LNCaP clone FGC (cell line): ENCODE data around the gene TGDS.
A peak's percentile ranks its signal among the peaks of the same experiment; 100 is the strongest.

ENCODE experiments used
- DNase-seq: peaks from one replicate; pipeline ENCODE4 v3.0.0-alpha.2; 2011; ENCODE audit warnings: low read depth
- H3K4me3 ChIP-seq: 2 replicates; pipeline ENCODE4 v1.5.1; 2011; ENCODE audit warnings: mild to moderate bottlenecking, low read depth, low read length, control low read depth
- TF ChIP-seq, protein P1 (sequence below): IDR thresholded peaks from 2 replicates; pipeline ENCODE4 v1.5.1; 2012; ENCODE audit warnings: mild to moderate bottlenecking; ENCODE audit not compliant: control insufficient read depth, insufficient read depth; ENCODE audit errors: extremely low read depth

Gene TGDS

DNA sequence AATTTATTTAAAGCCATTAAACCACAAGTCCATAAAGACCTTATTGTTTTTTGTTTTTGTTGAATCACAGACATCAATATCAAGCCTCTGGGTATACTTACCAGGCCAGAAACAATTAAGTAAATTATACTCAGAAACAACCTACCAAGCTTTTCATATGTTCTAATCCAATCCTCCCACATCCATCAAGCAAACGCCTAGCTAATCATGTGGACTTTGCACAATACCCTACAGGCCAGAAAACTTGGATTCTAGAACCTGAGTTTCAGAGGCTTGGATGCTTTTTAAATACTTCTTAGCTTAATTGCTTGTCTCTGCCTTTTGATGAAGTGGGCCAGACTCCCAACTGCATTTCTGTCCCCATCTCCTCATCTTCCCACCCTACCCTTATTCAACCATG is 39.9 kb downstream of the TGDS start:
- no peak for DNase-seq
- no peak overlapping the region for H3K4me3 ChIP-seq
- TF ChIP-seq, protein P1, sequence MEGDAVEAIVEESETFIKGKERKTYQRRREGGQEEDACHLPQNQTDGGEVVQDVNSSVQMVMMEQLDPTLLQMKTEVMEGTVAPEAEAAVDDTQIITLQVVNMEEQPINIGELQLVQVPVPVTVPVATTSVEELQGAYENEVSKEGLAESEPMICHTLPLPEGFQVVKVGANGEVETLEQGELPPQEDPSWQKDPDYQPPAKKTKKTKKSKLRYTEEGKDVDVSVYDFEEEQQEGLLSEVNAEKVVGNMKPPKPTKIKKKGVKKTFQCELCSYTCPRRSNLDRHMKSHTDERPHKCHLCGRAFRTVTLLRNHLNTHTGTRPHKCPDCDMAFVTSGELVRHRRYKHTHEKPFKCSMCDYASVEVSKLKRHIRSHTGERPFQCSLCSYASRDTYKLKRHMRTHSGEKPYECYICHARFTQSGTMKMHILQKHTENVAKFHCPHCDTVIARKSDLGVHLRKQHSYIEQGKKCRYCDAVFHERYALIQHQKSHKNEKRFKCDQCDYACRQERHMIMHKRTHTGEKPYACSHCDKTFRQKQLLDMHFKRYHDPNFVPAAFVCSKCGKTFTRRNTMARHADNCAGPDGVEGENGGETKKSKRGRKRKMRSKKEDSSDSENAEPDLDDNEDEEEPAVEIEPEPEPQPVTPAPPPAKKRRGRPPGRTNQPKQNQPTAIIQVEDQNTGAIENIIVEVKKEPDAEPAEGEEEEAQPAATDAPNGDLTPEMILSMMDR, result no peak

DNA sequence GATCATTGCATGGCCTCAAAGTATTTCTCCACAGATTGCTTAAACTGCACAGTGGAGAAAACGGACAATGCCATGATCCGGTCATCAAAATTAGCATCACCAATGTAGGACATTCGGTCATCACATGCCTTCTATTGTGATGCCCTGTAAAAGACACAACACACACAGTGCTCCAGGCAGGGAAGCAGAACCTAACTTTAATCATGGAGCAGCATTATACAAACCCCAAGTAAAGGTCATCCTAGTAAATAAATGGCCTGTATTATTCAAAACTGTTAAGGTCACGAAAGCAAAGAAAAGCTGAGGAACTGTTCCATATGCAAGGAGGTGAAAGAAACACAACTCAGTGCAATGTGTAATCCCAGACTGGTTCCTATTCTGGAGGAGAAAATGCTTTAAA is 42.2 kb downstream of the TGDS start:
- no peak for DNase-seq
- no peak overlapping the region for H3K4me3 ChIP-seq
- TF ChIP-seq, protein P1, result no peak

DNA sequence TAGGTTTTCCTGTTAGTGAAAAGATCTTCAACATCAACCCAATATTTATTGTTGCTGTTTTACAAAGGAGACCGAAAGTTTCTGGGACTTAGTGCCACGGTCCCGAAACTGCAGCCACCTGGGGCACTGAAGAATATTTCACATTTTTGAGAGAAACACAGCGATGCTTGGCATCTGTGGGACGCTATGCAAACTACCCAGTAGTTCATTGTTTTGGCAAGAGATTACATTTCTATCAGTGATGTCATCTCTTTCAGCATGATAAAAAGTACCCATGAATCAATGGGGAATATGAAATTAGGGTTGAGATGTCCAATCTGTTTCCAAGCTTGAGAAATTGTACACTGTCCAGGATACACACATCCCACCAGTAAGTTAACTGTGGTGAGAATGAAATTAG is 43.9 kb downstream of the TGDS start:
- no peak overlapping the region for H3K4me3 ChIP-seq
- TF ChIP-seq, protein P1, result no peak
- DNase-seq, result no peak

DNA sequence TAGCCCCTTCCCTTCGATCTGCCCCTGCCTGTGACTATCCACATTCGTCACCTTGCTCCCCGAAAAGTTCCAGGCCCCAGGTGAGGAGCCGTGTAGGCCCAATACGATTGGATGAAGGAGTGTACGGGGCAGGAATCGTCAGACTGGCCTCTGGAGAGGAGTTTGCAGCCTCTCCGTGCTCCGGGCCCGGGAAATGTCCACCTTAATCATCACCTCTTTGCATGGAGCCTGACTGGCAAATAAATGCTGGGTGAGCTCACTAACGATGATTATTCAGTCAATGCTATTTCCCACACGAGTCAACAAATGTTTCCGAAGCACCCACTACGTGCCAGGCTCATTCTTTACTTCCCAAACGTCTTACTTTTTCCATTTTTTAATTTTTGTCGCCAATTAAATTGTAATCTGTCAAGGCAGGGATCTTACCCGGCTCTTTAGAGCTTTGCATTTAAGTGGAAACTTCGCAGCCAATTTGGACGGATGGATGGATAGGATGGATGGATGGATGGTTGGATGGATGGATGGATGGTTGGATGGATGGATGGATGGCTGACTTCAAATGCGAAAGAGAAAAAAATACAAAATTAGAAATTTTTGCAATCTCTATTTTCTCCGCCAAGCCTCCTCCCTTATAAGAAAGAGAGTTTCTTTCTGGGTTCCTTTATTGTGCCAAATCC is 45.8 kb downstream of the TGDS start:
- peak overlapping the region; percentile 67 for H3K4me3 ChIP-seq
- TF ChIP-seq, protein P1, result no peak
- peak; percentile 10 for DNase-seq

DNA sequence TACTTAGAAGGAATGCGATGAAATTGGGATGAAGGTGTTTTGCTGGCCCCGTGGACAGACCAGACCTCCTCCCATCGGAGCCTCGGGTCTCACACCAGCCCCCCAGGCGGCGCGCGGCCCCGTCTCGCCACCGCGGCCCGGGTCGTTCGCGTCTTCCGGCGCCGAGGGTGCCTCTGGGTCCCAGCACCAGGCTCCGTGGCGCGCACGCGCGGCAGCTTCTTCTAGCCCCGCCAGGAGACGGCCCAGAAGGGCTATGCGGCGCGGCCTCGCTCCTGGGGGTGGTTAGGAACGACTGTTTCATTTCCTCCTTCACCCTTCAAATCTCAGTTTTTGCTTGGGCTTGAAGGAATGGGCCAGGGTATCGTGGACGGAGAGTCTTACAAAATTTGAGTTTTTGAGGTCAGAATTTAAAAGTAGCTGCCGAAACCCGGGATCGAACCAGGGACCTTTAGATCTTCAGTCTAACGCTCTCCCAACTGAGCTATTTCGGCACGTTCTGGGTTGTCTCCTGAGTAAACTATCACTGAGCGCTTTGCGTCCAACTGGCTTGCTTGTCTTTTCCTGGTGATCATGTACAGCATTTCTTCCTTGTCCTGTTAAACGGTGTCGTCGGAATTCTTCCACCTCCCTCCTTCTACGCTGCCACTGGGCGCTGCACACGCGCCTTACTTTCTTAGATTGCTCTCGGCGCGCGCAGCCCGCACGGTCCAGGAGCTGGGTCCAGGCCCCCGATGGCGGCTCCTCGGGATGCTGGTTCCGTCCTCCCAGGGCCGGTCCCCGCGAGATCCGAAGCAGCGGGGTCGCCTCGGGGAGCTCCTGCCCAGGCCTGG is 46.5 kb downstream of the TGDS start:
- H3K4me3 ChIP-seq, result peak overlapping the region; percentile 67
- DNase-seq, result peak; percentile 83
- TF ChIP-seq, protein P1, result no peak

DNA sequence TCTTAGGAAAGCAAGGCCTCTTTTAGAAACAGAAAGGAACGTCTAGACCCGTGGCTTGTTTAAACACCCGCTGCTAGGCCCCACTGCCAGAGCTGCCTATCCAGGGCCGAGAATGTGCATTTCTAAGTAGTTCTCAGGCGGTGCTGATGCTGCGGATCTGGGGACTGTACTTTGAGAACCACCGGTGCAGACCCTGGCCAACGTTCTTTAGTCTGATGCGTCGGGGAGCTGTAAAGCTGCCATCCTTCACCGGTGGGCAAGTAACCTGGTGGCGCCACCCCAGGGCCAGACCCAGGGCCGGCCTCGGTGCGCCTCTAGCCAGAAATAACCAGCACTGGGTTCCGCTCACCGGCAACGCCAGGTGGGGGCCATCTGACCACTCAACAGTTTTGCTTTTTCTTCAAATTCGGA is 47.1 kb downstream of the TGDS start:
- H3K4me3 ChIP-seq, result peak overlapping the region; percentile 67
- TF ChIP-seq, protein P1, result peak; percentile 28; the same call in 1 of the 2 replicates
- peak; percentile 4 for DNase-seq

DNA sequence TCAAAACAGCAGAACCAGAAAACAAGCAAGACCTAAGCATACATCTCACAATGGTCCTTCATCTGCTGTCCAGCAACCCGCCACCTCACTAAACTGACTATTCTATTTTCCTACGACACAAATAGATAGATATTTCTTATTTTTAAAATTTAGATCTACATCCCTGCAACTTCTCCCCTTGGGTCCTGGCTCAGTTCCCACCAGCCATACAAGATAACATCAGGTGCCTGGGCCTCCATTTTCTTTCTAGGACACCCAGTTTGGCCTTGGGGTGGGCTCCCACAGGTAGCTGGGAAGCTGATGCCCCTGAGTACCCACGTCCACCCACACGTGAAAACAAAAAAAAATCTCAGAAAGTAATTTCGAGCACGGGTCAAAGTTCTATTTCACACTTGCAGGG is 47.6 kb downstream of the TGDS start:
- TF ChIP-seq, protein P1, result no peak
- DNase-seq, result no peak
- H3K4me3 ChIP-seq, result peak overlapping the region; percentile 67
